Tibial nerve (tissue), 4 donors: ENCODE results near the gene SARM1.

Experiments used
- CTCF ChIP-seq, 5 experiments: fragments of 200-600 bp in 3 of 5; fragments of 450-650 bp in 2 of 5; sonication (generic) in 3 of 5; IDR thresholded peaks; one replicate each; pipeline ENCODE4 v1.5.1; 2016 to 2019; ENCODE audit warnings: antibody characterized with exemption in 5 of 5, mild to moderate bottlenecking in 3 of 5, moderate library complexity in 2 of 5
- EP300 ChIP-seq, 2 donors: sonication (generic); formaldehyde crosslinking; IDR thresholded peaks; one replicate each; pipeline ENCODE4 v1.6.1; 2017; ENCODE audit warnings: antibody characterized with exemption in 2 of 2, mild to moderate bottlenecking in 1 of 2
- POLR2A ChIP-seq, 2 donors: fragments of 450-650 bp; IDR thresholded peaks; one replicate each; pipeline ENCODE4 v1.6.1; 2017; ENCODE audit warnings: antibody characterized with exemption in 2 of 2, mild to moderate bottlenecking in 2 of 2, moderate library complexity in 2 of 2

GRCh38 chr17:28331891-28332420, 39.5 kb upstream of the SARM1 start:
- TF ChIP-seq CTCF (IDR thresholded peaks at IDR 0.05): no peak
- TF ChIP-seq POLR2A (IDR thresholded peaks at IDR 0.05): no peak
- no peak for TF ChIP-seq EP300 (IDR thresholded peaks at IDR 0.05)
